Activated CD4-positive, CD25-positive, alpha-beta regulatory T cell treated with anti-CD3 and anti-CD28 coated beads, Interleukin-2, amount 50 U/mL, for 16 hours (primary cell): ENCODE results near the gene LIN28A.

Experiments
- DNase-seq: peaks from one replicate; pipeline ENCODE4 v3.0.0-alpha.2; 2020; ENCODE audit warnings: low read depth, low spot score

The LIN28A gene

GRCh38 chr1:26387447-26387846 lies 23.2 kb upstream of the LIN28A start:
- DNase-seq, result no peak

GRCh38 chr1:26388791-26389445 lies 21.7 kb upstream of the LIN28A start:
- no peak for DNase-seq

- DNase-seq, result no peak
These were observed 20.9 kb upstream of the LIN28A start for GRCh38 chr1:26389604-26390247.

- no peak for DNase-seq
These were observed 19.2 kb upstream of the LIN28A start for GRCh38 chr1:26391450-26391849.

GRCh38 chr1:26395754-26396153 lies 14.9 kb upstream of the LIN28A start:
- no peak for DNase-seq

- no peak for DNase-seq
These were observed 11.6 kb upstream of the LIN28A start for GRCh38 chr1:26399034-26399433.

GRCh38 chr1:26401891-26402290 lies 8.7 kb upstream of the LIN28A start:
- DNase-seq, result no peak

- DNase-seq, result no peak
These were observed 7.0 kb upstream of the LIN28A start for GRCh38 chr1:26403656-26404055.

- no peak for DNase-seq
These were observed 6.0 kb upstream of the LIN28A start for GRCh38 chr1:26404641-26405040.

GRCh38 chr1:26405281-26405915 lies 5.2 kb upstream of the LIN28A start:
- DNase-seq, result no peak

- DNase-seq, result peak; percentile 62
These were observed 2.0 kb upstream of the LIN28A start for GRCh38 chr1:26408604-26409003.

GRCh38 chr1:26409191-26409807 lies 1.3 kb upstream of the LIN28A start:
- DNase-seq, result no peak

- DNase-seq, result no peak
These were observed 1.0 kb downstream of the LIN28A start for GRCh38 chr1:26411624-26412074.

GRCh38 chr1:26412180-26412840 lies 1.7 kb downstream of the LIN28A start:
- no peak for DNase-seq

- DNase-seq, result no peak
These were observed 2.4 kb downstream of the LIN28A start for GRCh38 chr1:26413031-26413430.

GRCh38 chr1:26417111-26417759 lies 6.6 kb downstream of the LIN28A start:
- DNase-seq, result peak; percentile 72

GRCh38 chr1:26418865-26419349 lies 8.3 kb downstream of the LIN28A start:
- DNase-seq, result no peak

GRCh38 chr1:26419494-26419893 lies 8.9 kb downstream of the LIN28A start:
- no peak for DNase-seq

GRCh38 chr1:26429721-26430120 lies 19.1 kb downstream of the LIN28A start:
- DNase-seq, result no peak

GRCh38 chr1:26431979-26432695 lies 21.5 kb downstream of the LIN28A start, which contains the start of gene DHDDS:
DHDDS (plus strand) TSS chr1:26432321; CDS start chr1:26432946, 625 bp downstream.
- peak; percentile 97 for DNase-seq
